C4-2B (cell line): ENCODE measurements around the gene RNF141.

Experiments
- H3K27ac ChIP-seq: fragments of 450-650 bp; 2 replicates; pipeline ENCODE4 v1.5.1; 2017
- ZFX ChIP-seq: fragments of 450-650 bp; IDR thresholded peaks from 2 replicates; pipeline ENCODE4 v1.6.1; 2017
- TF ChIP-seq, protein P1 (sequence below): fragments of 450-650 bp; conservative IDR thresholded peaks from 2 replicates; pipeline ENCODE4 v1.5.1; 2017; ENCODE audit warnings: mild to moderate bottlenecking

RNF141 gene

DNA sequence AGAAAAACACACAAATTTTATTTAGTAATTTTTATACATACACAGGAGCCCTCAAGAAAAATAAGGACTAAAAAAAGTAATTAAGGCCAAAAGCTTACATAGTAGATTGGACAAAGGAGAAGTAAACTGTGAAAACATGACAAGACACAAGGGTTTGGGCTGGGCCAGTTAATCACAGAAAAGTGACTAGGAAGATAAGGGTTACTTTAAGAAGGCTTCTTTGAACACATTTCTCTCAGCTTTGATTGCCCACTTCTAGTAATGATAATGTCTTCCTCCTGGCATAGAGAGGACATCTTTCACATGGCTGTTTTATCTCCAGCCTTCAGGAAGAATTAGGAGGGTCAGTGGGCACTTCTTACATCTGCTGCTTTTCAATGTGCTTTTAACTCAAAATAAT, 3.4 kb downstream of the RNF141 start:
- TF ChIP-seq, protein P1, sequence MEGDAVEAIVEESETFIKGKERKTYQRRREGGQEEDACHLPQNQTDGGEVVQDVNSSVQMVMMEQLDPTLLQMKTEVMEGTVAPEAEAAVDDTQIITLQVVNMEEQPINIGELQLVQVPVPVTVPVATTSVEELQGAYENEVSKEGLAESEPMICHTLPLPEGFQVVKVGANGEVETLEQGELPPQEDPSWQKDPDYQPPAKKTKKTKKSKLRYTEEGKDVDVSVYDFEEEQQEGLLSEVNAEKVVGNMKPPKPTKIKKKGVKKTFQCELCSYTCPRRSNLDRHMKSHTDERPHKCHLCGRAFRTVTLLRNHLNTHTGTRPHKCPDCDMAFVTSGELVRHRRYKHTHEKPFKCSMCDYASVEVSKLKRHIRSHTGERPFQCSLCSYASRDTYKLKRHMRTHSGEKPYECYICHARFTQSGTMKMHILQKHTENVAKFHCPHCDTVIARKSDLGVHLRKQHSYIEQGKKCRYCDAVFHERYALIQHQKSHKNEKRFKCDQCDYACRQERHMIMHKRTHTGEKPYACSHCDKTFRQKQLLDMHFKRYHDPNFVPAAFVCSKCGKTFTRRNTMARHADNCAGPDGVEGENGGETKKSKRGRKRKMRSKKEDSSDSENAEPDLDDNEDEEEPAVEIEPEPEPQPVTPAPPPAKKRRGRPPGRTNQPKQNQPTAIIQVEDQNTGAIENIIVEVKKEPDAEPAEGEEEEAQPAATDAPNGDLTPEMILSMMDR, result no peak
- no peak for TF ChIP-seq ZFX
- H3K27ac ChIP-seq, result no peak overlapping the region

DNA sequence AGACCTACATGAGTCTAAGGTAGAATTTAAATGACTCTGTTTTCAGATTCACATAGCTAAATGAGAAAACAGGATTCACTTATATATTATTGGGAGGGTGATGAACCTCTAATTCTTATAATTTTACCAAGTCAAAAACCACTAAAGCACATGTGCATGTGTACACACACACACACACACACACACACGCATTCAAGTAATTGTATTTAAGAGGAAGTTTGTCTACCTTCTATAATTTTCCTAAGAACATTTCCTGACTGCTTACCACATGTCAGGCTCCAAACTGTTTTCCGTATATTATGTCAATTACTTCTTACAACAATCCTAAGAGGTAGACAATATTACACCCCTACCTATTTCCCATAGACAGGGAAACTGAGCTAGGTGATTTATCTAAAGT, 6.7 kb downstream of the RNF141 start:
- no peak overlapping the region for H3K27ac ChIP-seq
- TF ChIP-seq, protein P1, result no peak
- no peak for TF ChIP-seq ZFX

DNA sequence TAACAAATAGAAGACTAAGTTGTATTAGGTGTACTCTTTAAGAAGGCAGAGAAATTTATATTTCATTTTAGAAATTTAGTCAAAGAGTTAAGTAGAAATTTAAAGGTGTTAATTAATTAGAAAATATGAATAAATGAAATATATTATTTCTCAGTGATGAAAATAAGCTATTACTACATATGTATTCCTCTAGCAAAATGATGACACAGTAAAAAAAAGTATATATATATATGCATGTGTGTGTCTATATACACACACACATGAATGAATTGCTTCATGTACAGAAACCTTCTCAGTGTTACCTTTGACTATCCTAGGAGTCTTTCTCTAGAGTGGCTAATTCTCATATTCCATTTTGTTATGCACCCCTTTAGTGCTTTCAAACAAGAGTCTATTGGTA, 7.7 kb downstream of the RNF141 start:
- TF ChIP-seq, protein P1, result no peak
- TF ChIP-seq ZFX, result no peak
- no peak overlapping the region for H3K27ac ChIP-seq

DNA sequence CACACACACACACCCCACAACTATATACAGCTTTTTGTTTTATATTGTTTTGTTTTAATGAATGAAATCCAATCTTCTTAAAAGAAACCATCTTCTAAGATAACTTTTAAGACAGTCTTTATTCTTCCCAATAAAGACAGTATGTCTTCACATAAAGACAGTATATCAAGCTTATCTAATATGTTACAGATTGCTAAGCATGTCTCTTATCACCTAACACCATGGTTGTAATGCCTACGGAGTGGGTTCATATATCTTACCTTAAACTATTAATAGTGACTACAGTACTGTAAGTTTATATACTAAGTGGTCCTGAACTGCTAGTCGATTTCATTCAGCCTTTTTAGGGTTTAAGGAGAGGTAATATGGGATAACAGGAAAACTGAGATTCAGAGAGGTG, 8.5 kb downstream of the RNF141 start:
- no peak for TF ChIP-seq ZFX
- TF ChIP-seq, protein P1, result no peak
- no peak overlapping the region for H3K27ac ChIP-seq

DNA sequence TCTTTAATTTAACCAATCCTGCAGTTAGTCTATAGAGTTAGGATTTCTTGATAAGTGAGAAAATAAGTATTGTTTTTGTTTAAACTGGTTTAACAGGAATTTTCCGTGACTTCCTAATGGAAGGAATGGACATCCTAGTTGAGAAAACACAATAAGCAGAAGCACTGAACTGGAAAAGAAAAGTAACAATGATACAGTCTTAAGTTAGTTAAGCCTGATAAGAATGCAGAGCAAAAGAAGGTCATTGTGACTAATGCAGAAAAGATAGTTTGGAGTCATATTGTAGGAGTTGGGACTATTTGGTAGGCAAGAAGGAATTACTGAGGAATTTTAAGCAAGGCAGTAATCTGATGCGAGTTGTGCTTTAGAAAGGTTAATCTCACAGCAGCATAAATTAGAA, 11.7 kb downstream of the RNF141 start:
- TF ChIP-seq, protein P1, result no peak
- no peak for TF ChIP-seq ZFX
- no peak overlapping the region for H3K27ac ChIP-seq

DNA sequence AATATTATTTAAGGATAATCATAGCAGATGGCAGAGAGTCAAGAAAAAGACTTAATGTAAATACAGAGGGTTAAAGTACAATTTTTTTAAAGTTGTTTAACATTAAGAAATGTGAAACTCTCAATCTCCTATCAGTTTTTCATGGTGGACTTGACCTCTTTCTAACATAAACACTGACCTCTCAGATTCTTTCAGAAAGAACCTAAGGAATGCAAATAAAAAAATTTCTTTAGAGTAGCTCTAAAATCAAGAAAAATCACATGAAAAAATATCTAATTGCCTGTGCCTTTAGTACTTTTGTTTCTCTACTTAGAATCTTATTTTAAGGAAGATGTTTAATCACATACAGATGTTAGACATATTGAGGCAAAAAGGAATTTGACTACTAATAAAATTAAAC, 12.9 kb downstream of the RNF141 start:
- H3K27ac ChIP-seq, result no peak overlapping the region
- TF ChIP-seq ZFX, result no peak
- TF ChIP-seq, protein P1, result no peak

DNA sequence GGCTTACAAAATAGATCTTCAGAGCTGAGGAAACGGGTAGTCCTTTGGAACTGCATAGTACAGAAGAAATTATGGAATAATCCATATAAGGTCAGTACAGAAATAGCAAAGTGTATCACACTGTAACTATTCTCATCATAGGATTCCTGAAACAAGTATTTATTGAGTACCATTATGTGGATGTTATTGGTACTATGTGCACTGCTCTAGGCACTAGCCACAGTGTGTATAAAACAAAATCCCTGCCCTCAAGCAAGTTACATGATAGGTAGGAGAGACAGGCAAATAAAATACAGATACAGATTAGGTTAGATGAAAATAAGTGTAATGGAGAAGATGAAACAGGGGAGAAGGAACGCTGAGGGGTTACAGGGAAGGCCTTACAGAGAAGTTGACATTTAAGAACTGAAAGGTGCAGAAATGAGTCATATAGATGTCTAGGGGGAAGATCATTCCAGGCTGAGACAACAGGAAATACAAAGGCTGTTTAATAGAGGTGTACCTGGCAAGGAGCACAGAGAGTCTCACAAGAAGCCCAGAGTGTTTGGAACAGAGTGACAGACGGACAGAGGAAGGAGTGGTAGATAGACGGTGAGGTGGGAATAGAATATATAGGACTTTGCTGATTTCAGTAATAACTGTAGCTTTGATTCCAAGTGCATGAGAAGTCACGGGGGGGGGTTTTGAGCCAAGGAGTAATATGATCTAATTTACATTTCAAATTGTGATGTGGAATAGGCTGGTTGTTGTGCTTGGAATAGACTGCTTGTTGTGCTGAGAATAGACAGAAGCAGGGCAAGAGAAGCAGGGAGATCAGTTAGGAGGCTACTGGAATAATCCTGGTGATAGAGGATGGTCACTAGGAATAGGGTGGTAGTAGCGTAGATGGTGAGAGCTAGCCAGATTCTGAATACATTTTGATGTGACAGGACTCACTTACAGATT, 13.7 kb downstream of the RNF141 start:
- no peak overlapping the region for H3K27ac ChIP-seq
- TF ChIP-seq, protein P1, result no peak
- TF ChIP-seq ZFX, result no peak
